Measurements from ENCODE around the gene EPS15.
"Not testable (repeated sequence)": the region's sequence is repeated elsewhere in the genome, so short reads cannot be mapped to it uniquely, and the experiment has no call there.

The EPS15 gene

DNA sequence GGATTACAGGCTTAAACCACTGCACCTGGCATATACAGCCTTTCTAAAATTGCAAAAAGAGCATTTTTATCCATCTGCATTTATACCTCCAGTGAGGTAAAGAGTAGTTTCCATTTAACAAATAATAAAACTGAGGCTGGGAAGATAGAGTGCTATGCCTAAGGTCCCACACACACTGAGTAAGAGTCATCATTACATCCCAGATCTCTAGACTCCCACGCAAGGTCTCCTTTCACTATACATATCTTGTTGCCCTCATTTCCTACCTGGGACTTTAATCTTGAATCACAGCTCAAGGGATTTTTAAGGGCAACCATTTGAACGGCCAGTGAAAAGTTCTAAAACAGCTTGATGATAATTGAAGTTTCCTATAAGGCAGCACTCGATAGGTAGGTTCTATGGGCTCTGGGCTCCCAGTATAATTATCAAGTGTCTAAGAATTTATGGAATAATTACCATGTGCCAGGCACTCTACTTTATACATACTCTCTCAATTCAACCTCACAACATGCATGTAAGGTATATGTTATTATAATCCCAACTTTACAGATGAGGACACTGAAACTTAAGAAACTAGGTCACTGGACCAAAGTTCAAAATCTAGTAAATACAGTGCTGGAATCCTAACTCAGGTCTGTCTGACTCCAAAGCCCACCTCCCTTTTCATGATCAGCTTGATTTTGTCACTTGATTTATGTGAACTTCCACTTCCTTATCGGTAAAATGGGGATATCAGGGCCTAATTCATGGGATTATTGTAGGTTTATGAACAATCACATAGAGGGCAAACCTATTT, 23.3 kb upstream of the EPS15 start:
- no peak for DNase-seq

DNA sequence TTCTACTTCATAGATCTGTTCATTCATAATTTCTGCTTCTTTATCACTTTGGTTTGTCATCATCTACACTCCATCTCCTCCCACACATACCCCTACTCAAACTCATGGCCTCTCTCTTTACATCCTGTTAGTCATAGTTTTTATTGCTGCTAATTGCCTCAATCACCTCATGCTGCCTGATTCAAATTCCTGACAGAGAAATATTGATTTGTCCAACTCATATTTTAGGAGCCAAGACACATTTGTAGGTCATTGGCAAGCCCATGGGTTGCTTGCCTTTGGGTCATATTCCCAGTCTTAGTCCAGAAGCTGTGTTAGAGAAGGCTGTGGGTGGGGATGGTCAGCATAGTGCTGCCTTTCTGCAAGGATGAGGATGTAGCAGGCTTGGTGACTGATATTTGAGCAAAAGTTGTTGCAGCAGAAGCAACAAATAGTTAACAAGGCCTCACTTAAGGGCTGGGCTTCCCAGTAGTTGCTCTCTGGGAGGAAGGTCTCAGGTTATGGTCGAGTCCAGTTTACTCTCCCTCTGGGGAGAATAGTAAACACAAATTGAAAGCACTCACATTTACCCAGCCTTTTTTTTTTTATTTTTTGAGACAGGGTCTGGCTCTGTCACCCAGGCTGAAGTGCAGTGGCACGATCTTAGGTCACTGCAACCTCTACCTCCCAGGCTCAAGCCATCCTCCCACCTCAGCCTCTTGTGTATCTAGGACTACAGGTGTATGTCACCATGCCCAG, 22.4 kb upstream of the EPS15 start:
- no peak for DNase-seq

GRCh38 chr1:51537568-51537967, 18.5 kb upstream of the EPS15 start:
- DNase-seq = no peak

GRCh38 chr1:51535006-51535592, 16.0 kb upstream of the EPS15 start:
- no peak for DNase-seq

DNA sequence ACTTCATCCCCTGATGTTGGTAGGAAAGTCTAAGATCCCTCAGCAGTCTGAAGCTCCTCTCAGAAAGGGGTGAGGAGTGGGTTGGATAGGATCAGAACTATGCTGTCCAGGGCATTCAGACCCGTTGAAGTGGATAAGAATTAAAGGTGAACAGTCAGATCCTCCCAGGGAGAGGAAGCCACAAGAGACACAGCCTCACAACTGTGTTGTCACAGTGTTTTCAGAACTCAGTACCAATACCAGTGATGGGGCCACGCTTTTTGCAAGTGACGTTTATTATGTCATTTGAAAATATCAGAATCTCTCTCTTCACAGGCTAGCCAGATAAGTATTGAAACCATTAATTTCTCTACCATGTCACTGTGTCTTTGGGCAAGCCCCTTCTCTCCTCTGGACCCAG, 15.4 kb upstream of the EPS15 start:
- DNase-seq = no peak

- no peak for DNase-seq
Observed at GRCh38 chr1:51532853-51533252, 13.8 kb upstream of the EPS15 start.

GRCh38 chr1:51530447-51530846, 11.4 kb upstream of the EPS15 start:
- DNase-seq = not testable (repeated sequence)

GRCh38 chr1:51527144-51527543, 8.1 kb upstream of the EPS15 start:
- DNase-seq = no peak

GRCh38 chr1:51526248-51526647, 7.2 kb upstream of the EPS15 start:
- DNase-seq = no peak

DNA sequence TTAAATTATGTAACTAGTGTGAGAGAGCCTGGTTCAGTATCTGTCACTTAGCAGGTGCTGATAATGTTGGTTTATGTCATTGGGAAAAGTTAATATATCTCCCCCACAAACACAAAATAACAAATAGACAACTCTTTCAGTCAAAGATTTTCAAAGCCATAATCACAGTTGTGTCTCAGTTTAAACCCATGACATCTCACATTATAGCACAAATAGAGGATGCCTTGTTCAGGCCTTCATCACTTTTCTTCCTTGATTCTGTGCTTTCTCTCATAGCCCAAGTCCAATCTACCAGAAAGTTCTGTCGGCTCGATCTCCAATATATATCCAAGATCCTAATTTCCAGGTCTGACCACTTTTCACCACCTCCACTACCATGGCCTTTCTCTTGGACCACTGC, 6.2 kb upstream of the EPS15 start:
- no peak for DNase-seq

DNA sequence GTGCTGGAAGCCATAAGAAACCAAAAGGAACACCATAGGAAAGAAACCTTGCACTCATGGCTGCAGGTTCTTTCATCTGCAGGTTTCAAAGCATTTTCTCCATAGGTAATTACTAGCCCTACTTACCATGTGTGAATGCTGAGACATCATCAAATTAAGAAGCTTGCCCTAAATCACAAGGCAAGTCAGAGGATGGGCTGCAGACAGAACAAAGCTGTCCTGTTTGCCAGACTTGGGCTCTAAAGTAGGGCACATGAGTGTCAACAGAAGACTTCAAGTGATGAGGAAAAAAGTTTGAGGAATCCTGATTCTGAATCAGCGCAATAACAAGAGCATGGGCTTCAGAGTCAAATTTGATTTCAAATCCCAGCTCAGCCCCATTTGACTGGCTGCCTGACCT, 5.8 kb upstream of the EPS15 start:
- DNase-seq = no peak

DNA sequence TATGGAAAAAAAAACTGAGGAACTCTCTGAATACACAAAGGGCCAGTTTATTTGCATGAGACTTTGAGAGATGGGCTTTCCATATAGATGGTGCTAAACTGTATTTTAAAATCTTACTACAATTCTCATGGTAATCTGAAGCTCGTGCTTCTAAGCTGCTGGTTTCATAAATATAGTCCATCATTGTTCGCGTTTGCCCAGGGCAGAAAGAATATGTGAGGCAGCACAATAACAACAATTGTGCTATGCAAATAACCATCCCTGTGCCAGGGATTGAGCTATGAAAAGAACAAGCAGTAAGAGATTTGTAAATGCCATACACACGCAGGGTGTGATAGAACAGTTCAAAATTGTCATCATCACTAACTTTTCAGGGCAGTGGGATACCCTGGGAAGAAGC, 4.9 kb upstream of the EPS15 start:
- no peak for DNase-seq

- DNase-seq = no peak
Observed at GRCh38 chr1:51520700-51521248, 1.7 kb upstream of the EPS15 start.

GRCh38 chr1:51519865-51520699, 1.0 kb upstream of the EPS15 start:
- no peak for DNase-seq

GRCh38 chr1:51518586-51519047, 449 bp downstream of the EPS15 start:
- DNase-seq = no peak

DNA sequence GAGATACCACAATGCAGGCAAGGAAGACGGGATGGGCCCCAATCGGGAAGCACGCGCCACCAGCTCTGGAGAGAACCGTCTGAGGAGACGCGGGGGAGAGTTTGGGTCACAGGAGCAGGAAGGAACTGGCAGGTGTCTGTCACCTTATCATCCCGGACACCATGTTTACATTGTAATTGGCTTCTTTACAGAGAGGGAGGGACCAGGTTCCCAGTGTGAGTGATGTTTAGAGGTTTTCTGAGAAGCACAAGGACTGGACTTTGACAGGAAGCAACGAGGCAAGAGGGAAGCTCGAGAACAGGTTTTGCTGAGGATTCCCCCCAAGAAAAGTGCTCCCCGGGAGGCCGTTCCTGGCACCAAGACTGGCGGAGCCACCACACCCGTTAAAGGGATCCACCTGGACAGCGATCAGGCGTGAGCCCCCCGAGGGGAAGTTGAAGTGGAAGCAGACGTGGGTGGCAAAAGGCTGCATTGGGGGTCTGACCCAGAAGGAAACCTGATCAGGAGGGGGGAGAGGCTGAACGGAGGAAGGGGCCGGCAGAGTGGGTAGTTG, 957 bp downstream of the EPS15 start:
- no peak for DNase-seq

- DNase-seq = no peak
Observed at GRCh38 chr1:51517361-51518032, 1.6 kb downstream of the EPS15 start.

- DNase-seq = no peak
Observed at GRCh38 chr1:51516649-51517158, 2.4 kb downstream of the EPS15 start.

DNA sequence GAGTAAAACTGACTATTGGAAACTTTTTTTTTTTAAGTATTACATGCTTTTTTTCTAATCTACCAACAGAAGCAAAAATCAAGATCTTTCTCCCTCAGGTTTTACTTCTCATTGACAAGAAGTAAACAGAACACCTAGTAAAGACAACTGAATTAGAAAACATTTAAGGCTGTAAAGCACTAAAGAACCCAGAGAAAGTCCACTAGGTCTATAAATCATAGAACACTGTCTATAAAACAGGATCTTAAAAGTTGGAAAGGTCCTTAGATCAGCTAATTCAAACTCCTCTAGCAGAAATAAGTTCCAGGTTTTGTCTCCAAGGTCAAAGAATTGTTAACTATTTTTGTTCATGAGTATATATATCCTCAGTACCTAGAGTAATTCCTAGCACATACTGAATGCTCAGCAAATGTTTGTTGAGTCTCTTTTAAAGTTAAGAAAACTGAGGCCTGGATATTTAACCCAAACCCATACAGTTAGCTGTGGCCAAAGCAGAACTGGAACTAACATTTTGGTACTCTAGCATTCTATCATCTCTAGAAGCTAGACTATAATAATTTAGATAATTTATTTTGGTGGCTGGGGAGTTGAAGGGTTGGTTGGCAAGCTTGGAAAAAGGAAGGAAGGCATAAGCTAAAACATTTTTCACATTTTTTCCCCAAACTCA, 3.0 kb downstream of the EPS15 start:
- no peak for DNase-seq

DNA sequence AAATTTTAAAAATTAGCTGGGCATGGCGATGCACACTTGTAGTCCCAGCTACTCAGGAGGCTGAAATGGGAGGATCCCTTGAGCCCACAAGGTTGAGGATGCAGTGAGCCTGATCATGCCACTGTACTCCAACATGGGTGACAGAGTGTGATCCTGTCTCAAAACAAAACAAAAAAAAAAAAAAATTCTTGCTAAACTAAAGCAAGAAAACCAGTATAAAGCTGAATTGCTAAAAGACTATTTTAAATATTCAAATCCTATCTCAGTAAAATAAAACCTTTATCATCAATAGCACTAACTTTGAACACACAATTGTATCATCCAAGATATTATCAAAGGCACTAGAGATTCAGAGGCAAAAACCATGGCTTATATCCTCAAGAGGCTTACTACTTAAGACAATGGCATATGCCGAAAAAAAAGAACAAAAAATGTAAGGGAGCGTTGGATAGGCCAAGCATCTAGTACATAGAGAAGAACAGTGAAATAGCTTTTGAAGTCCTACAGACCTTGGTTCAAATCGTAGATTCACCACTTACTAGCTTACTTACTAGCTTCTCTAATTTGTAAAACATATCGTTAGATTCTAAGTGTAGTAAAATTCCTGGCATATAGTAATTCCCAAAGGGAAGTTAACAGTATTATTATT, 3.6 kb downstream of the EPS15 start:
- DNase-seq = no peak

Measured in NCI-H187 (cell line).